Activated naive CD4-positive, alpha-beta T cell treated with anti-CD3 and anti-CD28 coated beads, Interleukin-2, amount 50 U/mL, for 72 hours (primary cell): ENCODE data around the gene L3MBTL1. TPM values are rescaled to one million over a fixed set of nuclear protein-coding genes. Genes with fewer than 3 reads are reported as not detected.

Experiments
- ATAC-seq, 2 donors: fragments of 150-1000 bp; cut with Tn5 transposase; 2 replicates each; pipeline ENCODE4 v1.10.0; 2021; ENCODE audit warnings: mild to moderate bottlenecking in 2 of 2, moderate library complexity in 2 of 2
- DNase-seq, 2 donors: peaks; one replicate each; pipeline ENCODE4 v3.0.0; 2021 to 2022; ENCODE audit warnings: low spot score in 2 of 2
- H3K27ac Mint-ChIP-seq, 2 donors: one replicate each; pipeline ENCODE4 v1.8.0; 2022; ENCODE audit warnings: mild to moderate bottlenecking in 2 of 2, mixed read lengths in 2 of 2
- H3K36me3 Mint-ChIP-seq, 2 donors: one replicate each; pipeline ENCODE4 v1.8.0; 2022; ENCODE audit warnings: mixed read lengths in 2 of 2
- H3K9me3 Mint-ChIP-seq, 2 donors: one replicate each; pipeline ENCODE4 v1.8.0; 2022; ENCODE audit warnings: mixed read lengths in 2 of 2
- total RNA-seq, 2 donors: library from RNA; stranded (reverse); gene quantifications; one replicate each; pipeline ENCODE4 v1.2.3, GENCODE V29; 2022

L3MBTL1 gene
- total RNA-seq, 2 donors from 2014 or later, result 9.1 to 15.3 TPM

DNA sequence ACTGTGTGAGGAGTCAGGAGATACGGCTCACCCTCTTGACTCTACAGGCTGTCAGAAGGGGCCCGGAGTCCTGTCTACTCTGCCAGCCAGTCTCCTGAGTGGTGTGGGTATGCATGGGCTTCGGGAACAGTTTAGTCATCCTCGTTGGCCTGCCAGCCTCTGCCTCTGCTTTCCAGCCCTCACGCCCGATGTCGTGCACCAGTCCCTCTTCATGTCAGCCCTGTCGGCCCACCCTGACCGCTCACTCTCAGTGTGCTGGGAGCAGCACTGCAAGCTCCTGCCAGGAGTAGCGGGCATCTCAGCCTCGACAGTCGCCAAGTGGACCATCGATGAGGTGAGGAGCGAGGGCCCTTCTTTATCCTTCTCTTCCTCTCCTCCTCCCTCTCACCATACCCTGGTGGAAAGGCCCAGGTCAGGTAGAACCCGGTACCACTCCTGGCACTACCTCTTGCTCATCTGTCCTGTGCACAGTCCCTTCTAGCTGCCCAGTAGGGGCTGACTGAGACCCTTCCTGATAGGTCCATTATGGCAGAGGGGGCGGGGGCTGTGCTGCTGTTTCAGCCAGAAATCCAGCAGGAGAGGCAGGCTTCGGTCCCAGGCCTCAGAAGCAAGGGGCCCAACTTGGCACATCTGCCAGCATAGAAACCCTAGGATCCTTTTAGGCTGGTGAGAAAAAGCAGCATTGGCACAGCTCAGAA, 32.6 kb downstream of the L3MBTL1 start:
- ATAC-seq (no peak), DNase-seq (no peak)
- Mint-ChIP-seq H3K27ac (no peak overlapping the region), H3K9me3 (no peaks in the 10 kb centered on the region), H3K36me3 (no peaks in the 10 kb centered on the region)

DNA sequence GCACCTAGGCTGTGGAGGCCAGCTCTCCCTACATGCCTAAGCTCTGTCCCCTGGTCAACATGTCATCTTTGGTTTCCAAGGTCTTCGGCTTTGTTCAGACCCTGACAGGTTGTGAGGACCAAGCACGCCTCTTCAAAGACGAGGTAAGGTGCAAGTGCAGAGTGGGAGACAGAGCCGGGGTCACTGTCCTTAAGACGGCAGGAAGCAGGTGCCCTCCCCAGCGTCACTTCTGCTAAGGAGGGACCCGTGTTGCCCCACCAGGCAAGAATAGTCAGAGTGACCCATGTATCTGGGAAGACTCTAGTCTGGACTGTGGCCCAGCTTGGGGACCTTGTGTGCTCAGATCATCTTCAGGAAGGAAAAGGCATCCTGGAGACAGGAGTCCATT, 33.2 kb downstream of the L3MBTL1 start:
- ATAC-seq, result no peak
- DNase-seq, result no peak
- Mint-ChIP-seq H3K27ac (no peak overlapping the region), H3K9me3 (no peaks in the 10 kb centered on the region), H3K36me3 (no peaks in the 10 kb centered on the region)

- no peaks in the 10 kb centered on the region for H3K36me3 Mint-ChIP-seq
- no peak overlapping the region for H3K27ac Mint-ChIP-seq
- DNase-seq, result no peak
Measured at GRCh38 chr20:43541214-43541613, 33.7 kb downstream of the L3MBTL1 start.

DNA sequence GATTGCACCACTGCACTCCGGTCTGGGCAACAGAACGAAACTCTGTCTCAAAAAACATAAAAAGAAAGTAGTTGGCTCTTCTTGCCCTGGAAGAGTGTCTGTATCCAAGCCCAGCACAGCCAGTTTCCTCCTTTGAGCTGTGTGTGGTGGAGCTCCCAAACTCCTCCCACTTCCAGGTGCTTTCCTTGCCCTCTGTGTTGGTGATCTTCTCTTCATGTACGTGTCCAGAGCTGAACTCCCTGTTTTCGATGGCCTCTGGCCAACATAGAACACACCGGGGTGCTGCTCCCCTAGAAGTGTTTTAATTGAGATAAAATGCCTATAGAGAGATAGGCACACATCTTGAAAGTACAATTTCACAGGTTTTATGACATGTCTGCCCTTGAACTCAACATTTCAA, 34.7 kb downstream of the L3MBTL1 start:
- ATAC-seq, result no peak
- no peak for DNase-seq
- H3K9me3 Mint-ChIP-seq, result no peaks in the 10 kb centered on the region

More at GRCh38 chr20:43541214-43541613, 33.7 kb downstream of the L3MBTL1 start:
- ATAC-seq, result no peak
- H3K9me3 Mint-ChIP-seq, result no peaks in the 10 kb centered on the region

DNA sequence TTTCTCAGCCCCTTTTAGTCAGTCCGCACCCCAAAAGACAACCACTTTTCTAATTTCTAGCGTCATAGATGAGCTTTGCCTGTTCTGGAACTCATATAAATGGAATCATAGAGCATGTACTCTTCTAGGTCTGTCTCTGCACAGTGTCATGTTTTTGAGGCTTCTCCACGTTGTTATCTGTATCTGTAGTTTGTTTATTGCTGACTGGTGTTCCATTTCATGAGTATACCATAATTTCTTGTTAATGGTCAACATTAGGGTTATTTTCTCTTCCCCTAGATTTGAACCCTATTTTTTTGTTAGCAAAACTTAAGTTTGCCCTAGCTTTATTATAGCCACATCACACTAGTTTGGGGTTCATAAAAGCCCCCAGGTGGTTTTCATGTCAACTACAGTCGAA, 35.2 kb downstream of the L3MBTL1 start:
- ATAC-seq (no peak), DNase-seq (no peak)
- Mint-ChIP-seq H3K36me3 (peaks cover 5% of the 10 kb centered on the region in 2 donors), H3K9me3 (peaks cover 0 to 4% of the 10 kb centered on the region in 2 donors), H3K27ac (no peak overlapping the region)

More for the DNA sequence above, 34.7 kb downstream of the L3MBTL1 start:
- peaks cover under 1% of the 10 kb centered on the region in 2 donors for H3K36me3 Mint-ChIP-seq
- H3K27ac Mint-ChIP-seq, result no peak overlapping the region

GRCh38 chr20:43543138-43543537, 35.6 kb downstream of the L3MBTL1 start:
- ATAC-seq, result no peak
- peaks cover 6 to 7% of the 10 kb centered on the region in 2 donors for H3K36me3 Mint-ChIP-seq
- H3K27ac Mint-ChIP-seq, result no peak overlapping the region
- peaks cover 0 to 4% of the 10 kb centered on the region in 2 donors for H3K9me3 Mint-ChIP-seq
- no peak for DNase-seq

DNA sequence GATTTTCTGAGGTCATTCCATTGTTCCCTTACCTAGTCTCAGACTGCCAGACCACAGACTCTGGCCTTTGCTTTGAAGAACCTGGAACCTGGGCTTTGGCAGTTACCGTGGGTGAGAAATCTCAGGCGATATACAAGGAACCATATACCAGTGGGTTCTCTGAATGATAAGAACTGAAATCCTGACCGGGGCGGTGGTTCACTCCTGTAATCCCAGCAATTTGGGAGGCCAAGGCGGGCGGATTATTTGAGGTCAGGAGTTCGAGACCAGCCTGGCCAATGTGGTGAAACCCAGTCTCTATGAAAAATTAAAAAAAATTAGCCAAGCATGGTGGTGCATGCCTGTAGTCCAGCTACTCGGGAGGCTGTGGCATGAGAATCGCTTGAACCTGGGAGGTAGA, 37.0 kb downstream of the L3MBTL1 start:
- H3K27ac Mint-ChIP-seq, result no peak overlapping the region
- no peak for DNase-seq
- no peak for ATAC-seq
- H3K36me3 Mint-ChIP-seq, result peaks cover 6 to 7% of the 10 kb centered on the region in 2 donors
- H3K9me3 Mint-ChIP-seq, result peaks cover 0 to 4% of the 10 kb centered on the region in 2 donors

GRCh38 chr20:43545837-43546578, 38.5 kb downstream of the L3MBTL1 start:
- ATAC-seq, result no peak
- Mint-ChIP-seq H3K9me3 (peaks cover 0 to 4% of the 10 kb centered on the region in 2 donors), H3K36me3 (peaks cover 6 to 7% of the 10 kb centered on the region in 2 donors), H3K27ac (no peak overlapping the region)
- DNase-seq, result no peak

DNA sequence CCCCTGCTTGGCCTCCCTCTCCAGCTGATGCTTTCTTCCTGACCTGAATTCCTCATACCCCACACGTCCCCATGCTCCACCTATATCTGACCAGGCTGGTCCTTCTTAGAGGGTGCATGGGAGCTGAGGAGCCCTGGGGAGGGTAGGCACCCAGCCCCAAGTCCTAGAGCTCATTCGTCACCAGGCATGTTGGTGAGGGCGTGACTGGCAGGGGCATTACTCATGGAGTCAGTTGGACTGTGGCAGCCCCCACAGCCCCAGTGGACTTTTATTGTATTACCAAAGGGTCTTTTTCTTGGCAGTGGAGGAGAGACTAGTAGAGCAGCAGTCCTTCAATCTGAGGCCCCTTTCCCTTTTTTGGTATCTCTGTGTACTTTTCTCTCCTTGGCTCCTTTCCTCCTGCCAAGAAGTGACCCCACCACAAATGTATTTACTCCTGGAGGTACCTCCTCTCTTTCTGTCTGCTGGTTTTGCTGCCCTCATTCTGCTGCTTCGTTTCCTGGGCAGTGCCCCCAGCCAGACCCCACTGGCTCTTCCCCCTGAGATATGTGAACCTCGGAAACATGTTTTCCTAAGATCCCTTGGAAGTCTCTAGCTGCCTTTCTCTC, 40.9 kb downstream of the L3MBTL1 start:
- Mint-ChIP-seq H3K27ac (no peak overlapping the region), H3K36me3 (peaks cover 6 to 7% of the 10 kb centered on the region in 2 donors), H3K9me3 (peaks cover 0 to 4% of the 10 kb centered on the region in 2 donors)
- DNase-seq (no peak), ATAC-seq (no peak)

GRCh38 chr20:43549416-43550065, 42.0 kb downstream of the L3MBTL1 start:
- DNase-seq (no peak), ATAC-seq (no peak)
- Mint-ChIP-seq H3K9me3 (peaks cover 0 to 4% of the 10 kb centered on the region in 2 donors), H3K27ac (no peak overlapping the region), H3K36me3 (peaks cover 6 to 7% of the 10 kb centered on the region in 2 donors)

GRCh38 chr20:43550456-43550855, 43.0 kb downstream of the L3MBTL1 start:
- ATAC-seq, result no peak
- Mint-ChIP-seq H3K27ac (no peak overlapping the region), H3K36me3 (peaks cover 6 to 7% of the 10 kb centered on the region in 2 donors), H3K9me3 (peaks cover 0 to 4% of the 10 kb centered on the region in 2 donors)
- no peak for DNase-seq

DNA sequence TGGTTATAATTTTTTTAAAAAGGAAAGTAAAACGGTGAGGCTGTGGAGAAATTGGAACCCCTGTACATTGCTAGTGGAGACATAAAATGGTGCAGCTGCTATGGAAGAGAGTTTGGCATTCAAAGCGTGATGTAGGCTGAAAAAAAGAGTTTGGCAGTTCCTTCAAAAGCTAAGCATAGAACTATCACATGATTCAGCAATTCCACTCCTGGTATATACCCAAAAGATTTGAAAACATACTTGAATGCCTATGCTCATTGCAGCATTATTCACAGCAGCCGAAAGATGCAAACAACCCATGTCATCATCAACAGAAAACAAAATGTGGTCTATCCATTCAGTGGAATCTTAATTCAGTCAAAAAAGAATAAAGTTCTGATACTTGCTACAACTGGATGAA, 46.9 kb downstream of the L3MBTL1 start:
- DNase-seq (no peak), ATAC-seq (no peak)
- Mint-ChIP-seq H3K9me3 (no peaks in the 10 kb centered on the region), H3K36me3 (no peaks in the 10 kb centered on the region), H3K27ac (no peak overlapping the region)

DNA sequence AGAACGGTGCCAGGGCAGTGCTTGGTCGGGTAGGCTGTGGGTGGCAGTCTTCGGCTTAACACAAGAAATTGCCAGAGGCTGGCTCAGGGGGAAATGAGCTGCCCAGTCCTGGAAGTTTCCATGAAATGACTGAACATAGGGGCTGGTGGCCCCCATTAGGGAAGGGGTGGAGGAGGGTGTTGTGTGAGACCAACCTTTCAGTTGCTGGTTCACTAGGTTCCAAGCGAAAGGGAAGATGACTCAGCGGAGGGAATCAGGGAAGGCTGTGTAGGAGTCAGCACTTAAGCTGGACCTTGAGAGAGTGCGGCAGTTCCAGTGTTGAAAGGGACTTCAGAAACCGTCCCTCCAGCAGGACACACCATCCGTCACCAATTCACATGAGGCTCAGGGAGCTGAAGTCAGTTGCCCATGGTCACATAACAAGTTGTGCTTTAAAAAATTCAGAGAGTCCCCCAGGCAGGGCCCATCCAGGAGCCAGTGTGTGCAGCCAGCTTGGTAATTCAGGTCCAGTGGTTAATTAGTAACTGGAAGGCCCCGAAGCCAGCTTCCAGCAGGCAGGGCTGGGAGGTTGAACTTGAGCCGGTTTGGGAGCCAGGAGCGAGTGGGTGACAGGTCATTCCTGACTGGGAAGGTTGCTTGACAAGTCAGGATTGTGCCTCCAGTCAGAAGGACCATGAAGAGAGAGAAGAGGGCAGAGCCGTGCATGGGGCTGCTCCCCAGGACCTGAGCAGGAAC, 51.1 kb downstream of the L3MBTL1 start, which contains the start of gene SGK2:
SGK2 (plus strand) TSS at position 616 of the 735 bp plus-strand sequence. CDS start 7,469 bp downstream, outside the sequence.
- Mint-ChIP-seq H3K27ac (peak within 1 kb of the TSS in 1 of 2 donors; percentile 7), H3K36me3 (no peaks in the 10 kb centered on the region), H3K9me3 (no peaks in the 10 kb centered on the region)
- DNase-seq (no peak), ATAC-seq (no peak)

DNA sequence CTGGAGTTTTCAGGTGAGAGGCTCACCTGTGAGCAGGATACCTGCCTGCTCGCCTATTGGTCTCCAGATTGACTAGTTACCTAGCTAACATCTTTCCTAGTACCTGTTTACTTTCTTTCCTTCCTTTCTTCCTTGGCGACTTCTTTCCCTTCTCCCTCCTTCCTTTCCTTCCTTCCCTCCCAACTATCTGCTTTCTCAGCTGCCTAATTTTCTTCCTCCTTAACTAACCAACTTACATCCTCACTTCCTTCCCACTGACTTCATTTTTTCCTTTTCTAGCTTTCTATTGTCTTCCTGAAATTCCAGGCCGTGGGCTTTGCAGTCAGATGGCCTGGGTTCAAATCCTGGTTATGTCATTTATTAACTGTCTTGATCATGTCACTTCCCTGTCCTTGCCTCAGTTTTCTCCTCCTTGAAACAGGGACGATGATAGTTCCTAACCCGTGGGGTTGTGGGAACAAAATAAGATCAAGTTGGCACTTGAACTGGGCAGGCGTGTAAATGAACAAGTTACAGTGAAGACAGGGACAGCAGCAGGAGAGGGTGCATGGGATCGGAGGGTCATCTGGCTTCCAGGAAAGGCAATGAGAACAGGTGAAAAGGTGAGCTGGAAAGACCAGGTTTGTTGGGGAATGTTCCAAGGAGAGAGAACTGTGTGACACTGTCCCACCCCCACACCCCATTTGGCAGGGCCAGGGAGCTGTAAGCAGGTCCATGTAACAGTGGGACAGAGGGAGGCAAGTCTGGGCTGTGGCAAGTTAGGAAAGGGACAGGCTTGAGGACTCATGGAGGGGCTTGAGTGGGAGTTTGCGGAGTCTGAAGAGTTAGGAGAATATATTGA, 51.9 kb downstream of the L3MBTL1 start:
- Mint-ChIP-seq H3K27ac (peak overlapping the region in 1 of 2 donors; percentile 7), H3K36me3 (no peaks in the 10 kb centered on the region), H3K9me3 (no peaks in the 10 kb centered on the region)
- DNase-seq, result no peak
- no peak for ATAC-seq

DNA sequence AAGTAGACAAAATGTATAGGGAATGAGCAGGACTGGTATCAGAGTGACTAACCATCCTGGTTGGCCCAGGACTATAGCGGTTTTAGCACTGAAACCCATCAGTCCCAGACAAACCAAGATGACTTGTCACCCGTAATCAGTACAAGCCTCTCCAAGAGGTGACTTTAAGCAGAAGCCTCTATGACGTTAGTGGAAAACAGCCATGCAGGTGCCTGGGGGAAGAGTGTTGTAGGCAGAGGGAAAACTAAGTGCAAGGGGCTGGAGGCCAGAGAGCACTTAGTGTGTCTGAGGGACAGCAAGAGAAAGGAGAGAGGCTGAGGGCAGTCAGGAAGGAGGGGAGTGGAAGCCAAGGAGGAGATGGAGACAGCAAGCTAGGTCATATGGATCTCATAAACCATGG, 53.5 kb downstream of the L3MBTL1 start:
- H3K36me3 Mint-ChIP-seq, result no peaks in the 10 kb centered on the region
- DNase-seq (no peak), ATAC-seq (no peak)
- no peak overlapping the region for H3K27ac Mint-ChIP-seq
- no peaks in the 10 kb centered on the region for H3K9me3 Mint-ChIP-seq
